Measurements from ENCODE around the gene PVR.
"Not testable (repeated sequence)": the region's sequence is repeated elsewhere in the genome, so short reads cannot be mapped to it uniquely, and the experiment has no call there.

Gene PVR

GRCh38 chr19:44617110-44617880 is 26.4 kb upstream of the PVR start:
- H3K4me1 ChIP-seq (ENCODE audit: control insufficient read depth in 2 of 2, insufficient read depth in 2 of 2, low read length in 2 of 2), result peaks cover 3 to 10% of the 10 kb centered on the region in 2 donors
- no peaks in the 10 kb centered on the region for H3K9me3 ChIP-seq (ENCODE audit: control insufficient read depth in 2 of 2, low read length in 2 of 2)
- no peak overlapping the region for H3K9ac ChIP-seq (ENCODE audit: low read depth in 1 of 2, low read length in 2 of 2)
- H3K27me3 ChIP-seq (ENCODE audit: control insufficient read depth in 2 of 2, insufficient read depth in 2 of 2, low read length in 2 of 2), result no peaks in the 10 kb centered on the region
- no peaks in the 10 kb centered on the region for H3K36me3 ChIP-seq (ENCODE audit: control insufficient read depth in 2 of 2, insufficient read depth in 2 of 2, low read length in 2 of 2)
- no peak overlapping the region for H3K27ac ChIP-seq (ENCODE audit: low read depth in 2 of 2, low read length in 2 of 2)
- H3K4me3 ChIP-seq (ENCODE audit: low read length in 2 of 2), result no peak overlapping the region

DNA sequence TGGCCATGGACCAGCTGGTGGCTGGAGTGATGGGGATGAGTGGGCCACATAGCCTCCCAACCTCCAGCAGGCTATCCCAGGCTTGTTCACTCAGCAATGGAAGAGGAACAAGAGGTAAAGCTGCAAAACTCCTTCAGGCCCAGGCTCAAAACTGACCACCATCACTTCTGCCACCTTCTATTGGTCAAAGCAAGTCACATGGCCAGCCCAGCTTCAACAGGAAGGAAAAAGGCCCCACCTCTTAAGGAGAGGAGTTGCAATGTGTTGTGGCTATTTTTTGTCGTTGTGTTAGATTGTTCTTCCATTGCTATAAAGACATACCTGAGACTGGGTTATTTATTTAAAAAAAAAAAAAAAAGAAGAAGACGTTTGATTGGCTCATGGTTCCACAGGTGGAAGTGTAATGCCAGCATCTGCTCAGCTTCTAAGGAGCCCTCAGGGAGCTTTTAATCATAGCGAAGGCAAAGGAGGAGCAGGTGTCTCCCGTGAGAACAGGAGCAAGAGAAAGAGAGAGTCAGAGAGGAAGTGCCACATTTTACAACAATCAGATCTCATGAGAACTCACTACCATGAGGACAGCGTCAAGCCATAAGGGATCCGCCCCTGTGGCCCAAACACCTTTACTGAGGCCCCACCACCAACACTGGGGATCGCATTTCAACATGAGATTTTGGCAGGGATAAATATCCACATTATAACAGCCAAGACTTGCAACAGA is 24.9 kb upstream of the PVR start:
- H3K4me1 ChIP-seq (ENCODE audit: control insufficient read depth in 2 of 2, insufficient read depth in 2 of 2, low read length in 2 of 2), result peaks cover 0 to 5% of the 10 kb centered on the region in 2 donors

DNA sequence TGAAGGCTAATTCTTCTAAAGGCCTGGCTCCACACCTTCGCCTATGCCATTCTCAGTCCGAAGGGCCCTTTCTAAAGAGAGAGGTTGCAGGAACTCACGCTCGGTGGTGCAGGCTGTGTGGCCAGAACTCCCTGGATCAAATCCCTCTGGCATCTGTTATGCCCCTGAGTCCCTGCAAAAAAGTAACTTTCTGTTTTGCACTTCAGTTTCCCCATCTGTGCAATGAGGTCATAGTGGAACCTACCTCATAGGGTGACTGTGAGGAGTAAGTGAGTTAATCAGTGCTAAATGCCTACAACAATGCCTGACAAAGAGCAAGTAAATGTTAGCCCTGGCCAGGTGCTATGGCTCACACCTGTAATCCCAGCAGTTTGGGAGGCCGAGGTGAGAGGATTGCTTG is 23.0 kb upstream of the PVR start:
- H3K27ac ChIP-seq (ENCODE audit: low read depth in 2 of 2, low read length in 2 of 2), result no peak overlapping the region
- no peaks in the 10 kb centered on the region for H3K9me3 ChIP-seq (ENCODE audit: control insufficient read depth in 2 of 2, low read length in 2 of 2)

More for the DNA sequence above, 24.9 kb upstream of the PVR start:
- Histone ChIP-seq H3K27me3 (ENCODE audit: control insufficient read depth in 2 of 2, insufficient read depth in 2 of 2, low read length in 2 of 2) (no peaks in the 10 kb centered on the region), H3K9me3 (ENCODE audit: control insufficient read depth in 2 of 2, low read length in 2 of 2) (no peaks in the 10 kb centered on the region), H3K9ac (ENCODE audit: low read depth in 1 of 2, low read length in 2 of 2) (no peak overlapping the region), H3K27ac (ENCODE audit: low read depth in 2 of 2, low read length in 2 of 2) (no peak overlapping the region), H3K36me3 (ENCODE audit: control insufficient read depth in 2 of 2, insufficient read depth in 2 of 2, low read length in 2 of 2) (no peaks in the 10 kb centered on the region), H3K4me3 (ENCODE audit: low read length in 2 of 2) (no peak overlapping the region)

GRCh38 chr19:44621367-44621766 is 22.3 kb upstream of the PVR start:
- H3K27me3 ChIP-seq (ENCODE audit: control insufficient read depth in 2 of 2, insufficient read depth in 2 of 2, low read length in 2 of 2), result no peaks in the 10 kb centered on the region
- no peaks in the 10 kb centered on the region for H3K4me1 ChIP-seq (ENCODE audit: control insufficient read depth in 2 of 2, insufficient read depth in 2 of 2, low read length in 2 of 2)
- no peak overlapping the region for H3K4me3 ChIP-seq (ENCODE audit: low read length in 2 of 2)
- no peak overlapping the region for H3K9ac ChIP-seq (ENCODE audit: low read depth in 1 of 2, low read length in 2 of 2)
- H3K27ac ChIP-seq (ENCODE audit: low read depth in 2 of 2, low read length in 2 of 2), result no peak overlapping the region
- no peaks in the 10 kb centered on the region for H3K36me3 ChIP-seq (ENCODE audit: control insufficient read depth in 2 of 2, insufficient read depth in 2 of 2, low read length in 2 of 2)
- H3K9me3 ChIP-seq (ENCODE audit: control insufficient read depth in 2 of 2, low read length in 2 of 2), result no peaks in the 10 kb centered on the region

More for the DNA sequence above, 23.0 kb upstream of the PVR start:
- Histone ChIP-seq H3K27me3 (ENCODE audit: control insufficient read depth in 2 of 2, insufficient read depth in 2 of 2, low read length in 2 of 2) (no peaks in the 10 kb centered on the region), H3K36me3 (ENCODE audit: control insufficient read depth in 2 of 2, insufficient read depth in 2 of 2, low read length in 2 of 2) (no peaks in the 10 kb centered on the region), H3K9ac (ENCODE audit: low read depth in 1 of 2, low read length in 2 of 2) (no peak overlapping the region), H3K4me1 (ENCODE audit: control insufficient read depth in 2 of 2, insufficient read depth in 2 of 2, low read length in 2 of 2) (peaks cover 0 to 2% of the 10 kb centered on the region in 2 donors), H3K4me3 (ENCODE audit: low read length in 2 of 2) (no peak overlapping the region)

DNA sequence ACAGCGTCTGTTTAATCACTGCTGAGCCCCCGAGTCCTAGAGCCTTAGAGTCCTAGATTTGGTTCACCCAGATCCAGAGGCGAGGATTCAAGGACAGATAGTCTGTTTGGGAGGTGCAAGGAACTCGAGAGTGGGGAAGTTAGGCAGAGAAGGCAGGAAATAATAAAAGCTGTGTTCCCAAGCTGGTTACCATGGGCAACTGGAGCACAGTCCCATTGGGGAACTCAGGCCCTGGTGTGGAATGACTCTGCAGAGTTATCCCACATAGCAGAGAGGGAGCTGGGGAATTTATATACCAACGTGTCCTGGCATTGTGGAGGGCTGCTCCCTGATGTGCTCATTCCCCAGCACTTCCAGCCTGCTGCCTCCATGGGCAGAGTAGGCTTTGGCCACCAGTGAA is 20.6 kb upstream of the PVR start:
- Histone ChIP-seq H3K27me3 (ENCODE audit: control insufficient read depth in 2 of 2, insufficient read depth in 2 of 2, low read length in 2 of 2) (no peaks in the 10 kb centered on the region), H3K4me1 (ENCODE audit: control insufficient read depth in 2 of 2, insufficient read depth in 2 of 2, low read length in 2 of 2) (no peaks in the 10 kb centered on the region), H3K4me3 (ENCODE audit: low read length in 2 of 2) (no peak overlapping the region), H3K36me3 (ENCODE audit: control insufficient read depth in 2 of 2, insufficient read depth in 2 of 2, low read length in 2 of 2) (no peaks in the 10 kb centered on the region), H3K9ac (ENCODE audit: low read depth in 1 of 2, low read length in 2 of 2) (no peak overlapping the region), H3K27ac (ENCODE audit: low read depth in 2 of 2, low read length in 2 of 2) (no peak overlapping the region), H3K9me3 (ENCODE audit: control insufficient read depth in 2 of 2, low read length in 2 of 2) (no peaks in the 10 kb centered on the region)

- no peak overlapping the region for H3K9ac ChIP-seq (ENCODE audit: low read depth in 1 of 2, low read length in 2 of 2)
- H3K27ac ChIP-seq (ENCODE audit: low read depth in 2 of 2, low read length in 2 of 2), result no peak overlapping the region
- no peaks in the 10 kb centered on the region for H3K27me3 ChIP-seq (ENCODE audit: control insufficient read depth in 2 of 2, insufficient read depth in 2 of 2, low read length in 2 of 2)
- no peaks in the 10 kb centered on the region for H3K36me3 ChIP-seq (ENCODE audit: control insufficient read depth in 2 of 2, insufficient read depth in 2 of 2, low read length in 2 of 2)
- H3K9me3 ChIP-seq (ENCODE audit: control insufficient read depth in 2 of 2, low read length in 2 of 2), result no peaks in the 10 kb centered on the region
- H3K4me1 ChIP-seq (ENCODE audit: control insufficient read depth in 2 of 2, insufficient read depth in 2 of 2, low read length in 2 of 2), result no peaks in the 10 kb centered on the region
- no peak overlapping the region for H3K4me3 ChIP-seq (ENCODE audit: low read length in 2 of 2)
These were observed 20.1 kb upstream of the PVR start for GRCh38 chr19:44623626-44624025.

GRCh38 chr19:44624840-44625354 is 18.8 kb upstream of the PVR start:
- H3K4me1 ChIP-seq (ENCODE audit: control insufficient read depth in 2 of 2, insufficient read depth in 2 of 2, low read length in 2 of 2), result no peaks in the 10 kb centered on the region
- H3K27me3 ChIP-seq (ENCODE audit: control insufficient read depth in 2 of 2, insufficient read depth in 2 of 2, low read length in 2 of 2), result no peaks in the 10 kb centered on the region
- H3K4me3 ChIP-seq (ENCODE audit: low read length in 2 of 2), result no peak overlapping the region
- H3K9ac ChIP-seq (ENCODE audit: low read depth in 1 of 2, low read length in 2 of 2), result no peak overlapping the region
- no peak overlapping the region for H3K27ac ChIP-seq (ENCODE audit: low read depth in 2 of 2, low read length in 2 of 2)
- peaks cover 0 to 4% of the 10 kb centered on the region in 2 donors for H3K36me3 ChIP-seq (ENCODE audit: control insufficient read depth in 2 of 2, insufficient read depth in 2 of 2, low read length in 2 of 2)
- H3K9me3 ChIP-seq (ENCODE audit: control insufficient read depth in 2 of 2, low read length in 2 of 2), result no peaks in the 10 kb centered on the region

DNA sequence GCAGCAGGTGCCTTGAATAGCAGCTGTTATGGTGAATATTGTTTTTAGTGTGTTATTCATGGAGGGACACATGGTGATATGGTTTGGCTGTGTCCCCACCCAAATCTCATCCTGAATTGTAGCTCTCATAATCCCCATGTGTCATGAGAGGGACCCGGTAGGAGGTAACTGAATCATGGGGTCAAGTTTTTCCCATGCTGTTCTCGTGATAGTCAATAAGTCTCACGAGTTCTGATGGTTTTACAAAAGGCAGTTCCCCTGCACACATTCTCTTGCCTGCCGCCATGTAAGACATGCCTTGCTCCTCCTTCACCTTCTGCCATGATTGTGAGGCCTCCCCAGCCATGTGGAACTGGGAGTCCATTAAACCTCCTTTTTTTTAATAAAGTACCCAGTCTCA is 18.1 kb upstream of the PVR start:
- not testable (repeated sequence) for H3K4me3 ChIP-seq (ENCODE audit: low read length in 2 of 2); H3K27me3 ChIP-seq (ENCODE audit: control insufficient read depth in 2 of 2, insufficient read depth in 2 of 2, low read length in 2 of 2); H3K9me3 ChIP-seq (ENCODE audit: control insufficient read depth in 2 of 2, low read length in 2 of 2); H3K36me3 ChIP-seq (ENCODE audit: control insufficient read depth in 2 of 2, insufficient read depth in 2 of 2, low read length in 2 of 2); H3K27ac ChIP-seq (ENCODE audit: low read depth in 2 of 2, low read length in 2 of 2); H3K4me1 ChIP-seq (ENCODE audit: control insufficient read depth in 2 of 2, insufficient read depth in 2 of 2, low read length in 2 of 2); H3K9ac ChIP-seq (ENCODE audit: low read depth in 1 of 2, low read length in 2 of 2)

DNA sequence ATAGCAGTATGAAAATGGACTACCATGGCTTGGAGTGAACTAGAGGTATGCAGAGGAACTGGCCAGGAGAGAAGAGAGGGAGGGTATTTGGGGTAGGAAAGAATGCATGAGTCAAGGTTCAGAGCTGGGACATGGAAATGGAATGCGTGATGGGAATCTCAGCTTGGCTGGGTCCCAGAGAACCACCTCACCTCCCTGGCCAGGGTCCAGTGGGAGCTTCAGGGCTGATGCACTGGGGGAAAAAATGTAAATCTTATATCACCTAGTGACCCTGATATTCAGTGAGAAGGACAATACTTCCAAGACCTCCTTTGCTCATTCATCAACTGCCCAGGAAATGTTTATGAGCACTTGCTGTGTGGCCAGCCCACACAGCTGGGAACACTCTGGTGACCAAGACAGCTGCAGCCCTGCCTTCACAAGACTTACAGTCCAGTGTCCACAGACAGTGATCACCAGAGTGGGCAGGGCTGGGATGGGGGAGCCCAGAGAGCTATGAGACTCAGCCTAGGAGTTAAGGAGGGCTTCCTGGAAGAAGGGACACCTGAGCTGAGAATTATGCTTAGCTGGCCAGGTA is 17.6 kb upstream of the PVR start:
- Histone ChIP-seq H3K27ac (ENCODE audit: low read depth in 2 of 2, low read length in 2 of 2) (no peak overlapping the region), H3K9me3 (ENCODE audit: control insufficient read depth in 2 of 2, low read length in 2 of 2) (no peaks in the 10 kb centered on the region), H3K9ac (ENCODE audit: low read depth in 1 of 2, low read length in 2 of 2) (no peak overlapping the region), H3K36me3 (ENCODE audit: control insufficient read depth in 2 of 2, insufficient read depth in 2 of 2, low read length in 2 of 2) (peaks cover 4 to 6% of the 10 kb centered on the region in 2 donors), H3K27me3 (ENCODE audit: control insufficient read depth in 2 of 2, insufficient read depth in 2 of 2, low read length in 2 of 2) (no peaks in the 10 kb centered on the region), H3K4me1 (ENCODE audit: control insufficient read depth in 2 of 2, insufficient read depth in 2 of 2, low read length in 2 of 2) (no peaks in the 10 kb centered on the region), H3K4me3 (ENCODE audit: low read length in 2 of 2) (no peak overlapping the region)

DNA sequence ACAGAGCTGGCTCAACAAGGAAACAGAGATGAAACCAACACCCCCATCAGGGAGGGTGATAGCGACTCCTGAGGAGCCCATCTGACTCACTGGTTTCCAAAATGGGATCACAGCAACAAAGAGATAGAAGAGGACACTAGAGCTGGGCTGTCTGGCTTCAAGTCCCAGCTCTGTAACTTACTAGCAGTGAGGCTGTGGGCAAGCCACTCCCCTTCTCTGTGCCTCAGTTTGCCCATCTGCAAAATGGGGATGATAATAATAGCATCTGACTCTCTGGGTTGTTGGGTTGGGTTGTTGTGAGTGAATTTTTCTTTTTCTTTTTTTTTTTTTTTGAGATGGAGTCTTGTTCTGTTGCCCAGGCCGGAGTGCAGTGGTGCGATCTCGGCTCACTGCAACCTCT is 16.1 kb upstream of the PVR start:
- Histone ChIP-seq H3K9ac (ENCODE audit: low read depth in 1 of 2, low read length in 2 of 2) (no peak overlapping the region), H3K36me3 (ENCODE audit: control insufficient read depth in 2 of 2, insufficient read depth in 2 of 2, low read length in 2 of 2) (peaks cover 4 to 6% of the 10 kb centered on the region in 2 donors), H3K4me1 (ENCODE audit: control insufficient read depth in 2 of 2, insufficient read depth in 2 of 2, low read length in 2 of 2) (no peaks in the 10 kb centered on the region), H3K4me3 (ENCODE audit: low read length in 2 of 2) (no peak overlapping the region), H3K27me3 (ENCODE audit: control insufficient read depth in 2 of 2, insufficient read depth in 2 of 2, low read length in 2 of 2) (no peaks in the 10 kb centered on the region), H3K27ac (ENCODE audit: low read depth in 2 of 2, low read length in 2 of 2) (no peak overlapping the region), H3K9me3 (ENCODE audit: control insufficient read depth in 2 of 2, low read length in 2 of 2) (no peaks in the 10 kb centered on the region)
